HG02938 (cell line): ENCODE results near the gene VPS13D.

Source experiments
- ATAC-seq: cut with Tn5 transposase; IDR thresholded peaks from one replicate; pipeline ENCODE4 v1.9.1; 2021; ENCODE audit warnings: mild to moderate bottlenecking, moderate library complexity; ENCODE audit not compliant: unreplicated experiment

The VPS13D gene

GRCh38 chr1:12547586-12548225 is 317.9 kb downstream of the VPS13D start:
- no peak for ATAC-seq

GRCh38 chr1:12548279-12548972 is 318.6 kb downstream of the VPS13D start:
- no peak for ATAC-seq

- no peak for ATAC-seq
Observed at GRCh38 chr1:12548973-12549459, 319.2 kb downstream of the VPS13D start.

GRCh38 chr1:12549460-12550349 is 319.9 kb downstream of the VPS13D start:
- no peak for ATAC-seq

GRCh38 chr1:12551584-12551983 is 321.8 kb downstream of the VPS13D start:
- ATAC-seq, result no peak

- no peak for ATAC-seq
Observed at GRCh38 chr1:12552111-12552888, 322.5 kb downstream of the VPS13D start.

GRCh38 chr1:12552951-12553921 is 323.4 kb downstream of the VPS13D start:
- ATAC-seq, result no peak

GRCh38 chr1:12553963-12554362 is 324.1 kb downstream of the VPS13D start:
- no peak for ATAC-seq

GRCh38 chr1:12554521-12555305 is 324.9 kb downstream of the VPS13D start:
- ATAC-seq, result no peak

- ATAC-seq, result no peak
Observed at GRCh38 chr1:12555411-12556367, 325.9 kb downstream of the VPS13D start.

GRCh38 chr1:12556368-12556930 is 326.6 kb downstream of the VPS13D start:
- no peak for ATAC-seq

- no peak for ATAC-seq
Observed at GRCh38 chr1:12556957-12557935, 327.4 kb downstream of the VPS13D start.

GRCh38 chr1:12561121-12561520 is 331.3 kb downstream of the VPS13D start:
- no peak for ATAC-seq
